MM.1S (cell line): Measurements from ENCODE around the gene GABRD.

ENCODE experiments used
- DNase-seq: peaks from one replicate; pipeline ENCODE4 v3.0.0-alpha.2; 2015
- H2AFZ ChIP-seq: fragments of 300-600 bp; sonication (generic); 2 replicates; pipeline ENCODE4 v1.6.0; 2016; ENCODE audit warnings: antibody characterized with exemption, low read length
- H3F3A ChIP-seq: fragments of 300-600 bp; sonication (generic); 2 replicates; pipeline ENCODE4 v1.6.1; 2016; ENCODE audit warnings: mild to moderate bottlenecking, antibody characterized with exemption, low read length, moderate library complexity, mixed read lengths; ENCODE audit not compliant: insufficient read depth
- H3K27ac ChIP-seq: fragments of 300-600 bp; sonication (generic); 2 replicates; pipeline ENCODE4 v1.5.1; 2016; ENCODE audit warnings: mild to moderate bottlenecking, low read length
- H3K27me3 ChIP-seq: fragments of 300-600 bp; sonication (generic); replicated peaks from 2 replicates; pipeline ENCODE4 v1.6.0; 2016; ENCODE audit warnings: low read length; ENCODE audit not compliant: insufficient read depth
- H3K36me3 ChIP-seq: fragments of 300-600 bp; sonication (generic); replicated peaks from 2 replicates; pipeline ENCODE4 v1.6.1; 2016; ENCODE audit warnings: mild to moderate bottlenecking, low read length, mixed read lengths; ENCODE audit not compliant: insufficient read depth
- H3K4me1 ChIP-seq: fragments of 300-600 bp; sonication (generic); 2 replicates; pipeline ENCODE4 v1.6.1; 2016; ENCODE audit warnings: low read length, mixed read lengths
- H3K4me2 ChIP-seq: fragments of 300-600 bp; sonication (generic); 2 replicates; pipeline ENCODE4 v1.6.0; 2016; ENCODE audit warnings: low read depth, low read length
- H3K4me3 ChIP-seq: fragments of 300-600 bp; sonication (generic); 2 replicates; pipeline ENCODE4 v1.5.1; 2016; ENCODE audit warnings: low read length, mixed read lengths
- H3K79me2 ChIP-seq: fragments of 300-600 bp; sonication (generic); 2 replicates; pipeline ENCODE4 v1.6.1; 2016; ENCODE audit warnings: mixed run types, low read length, mixed read lengths
- H3K9ac ChIP-seq: fragments of 300-600 bp; sonication (generic); 2 replicates; pipeline ENCODE4 v1.6.1; 2016; ENCODE audit warnings: low read length, mixed read lengths
- H3K9me2 ChIP-seq: fragments of 300-600 bp; sonication (generic); replicated peaks from 2 replicates; pipeline ENCODE4 v1.6.1; 2016; ENCODE audit warnings: mild to moderate bottlenecking, low read length, mixed read lengths; ENCODE audit not compliant: insufficient read depth
- H3K9me3 ChIP-seq: fragments of 300-600 bp; sonication (generic); replicated peaks from 2 replicates; pipeline ENCODE4 v1.6.1; 2016; ENCODE audit warnings: mild to moderate bottlenecking, low read length, mixed read lengths; ENCODE audit not compliant: insufficient read depth
- H4K20me1 ChIP-seq: fragments of 300-600 bp; sonication (generic); 2 replicates; pipeline ENCODE4 v1.6.1; 2016; ENCODE audit warnings: mild to moderate bottlenecking, low read length, moderate library complexity, mixed read lengths; ENCODE audit not compliant: insufficient read depth
- CTCF ChIP-seq: fragments of 300-600 bp; sonication (generic); IDR thresholded peaks from 2 replicates; pipeline ENCODE4 v1.5.1; 2016; ENCODE audit warnings: antibody characterized with exemption, low read length, mixed read lengths
- EZH2 ChIP-seq: fragments of 300-600 bp; sonication (generic); optimal IDR thresholded peaks from 2 replicates; pipeline ENCODE3; 2017; ENCODE audit warnings: low read depth, mild to moderate bottlenecking, antibody characterized with exemption, low read length, mixed read lengths
- EZH2phosphoT487 ChIP-seq: fragments of 300-600 bp; sonication (generic); IDR thresholded peaks from 2 replicates; pipeline ENCODE4 v1.6.1; 2018; ENCODE audit warnings: antibody characterized with exemption, low read length

Gene GABRD

GRCh38 chr1:2079396-2080085, 60.4 kb downstream of the GABRD start:
- Histone ChIP-seq H3K9ac (no peak overlapping the region), H2AFZ (no peak overlapping the region), H3K4me1 (no peaks in the 10 kb centered on the region), H3K9me3 (no peaks in the 10 kb centered on the region), H3F3A (no peaks in the 10 kb centered on the region), H3K4me2 (no peak overlapping the region), H3K27me3 (peaks cover 90% of the 10 kb centered on the region), H3K36me3 (no peaks in the 10 kb centered on the region), H3K9me2 (no peaks in the 10 kb centered on the region), H3K79me2 (no peaks in the 10 kb centered on the region), H3K4me3 (no peak overlapping the region), H3K27ac (no peak overlapping the region), H4K20me1 (no peaks in the 10 kb centered on the region)
- no peak for TF ChIP-seq EZH2
- TF ChIP-seq CTCF, result no peak
- TF ChIP-seq EZH2phosphoT487, result no peak
- DNase-seq, result no peak

GRCh38 chr1:2080140-2080539, 61.0 kb downstream of the GABRD start:
- Histone ChIP-seq H3K36me3 (no peaks in the 10 kb centered on the region), H3K79me2 (no peaks in the 10 kb centered on the region), H3K27me3 (peaks cover 90% of the 10 kb centered on the region), H3K9ac (no peak overlapping the region), H3K9me3 (no peaks in the 10 kb centered on the region), H3K4me3 (no peak overlapping the region), H3K9me2 (no peaks in the 10 kb centered on the region), H3K4me2 (no peak overlapping the region), H3K27ac (no peak overlapping the region), H4K20me1 (no peaks in the 10 kb centered on the region), H3F3A (no peaks in the 10 kb centered on the region), H2AFZ (no peak overlapping the region), H3K4me1 (no peaks in the 10 kb centered on the region)
- no peak for DNase-seq
- TF ChIP-seq EZH2phosphoT487 (no peak), EZH2 (no peak), CTCF (no peak)
